ENCODE results near the gene MTR. TPM values are rescaled to one million over a fixed set of nuclear protein-coding genes. Genes with fewer than 3 reads are reported as not detected.

Gene MTR
- total RNA-seq, 1 experiment from 2014 or later, result 26.3 TPM

DNA sequence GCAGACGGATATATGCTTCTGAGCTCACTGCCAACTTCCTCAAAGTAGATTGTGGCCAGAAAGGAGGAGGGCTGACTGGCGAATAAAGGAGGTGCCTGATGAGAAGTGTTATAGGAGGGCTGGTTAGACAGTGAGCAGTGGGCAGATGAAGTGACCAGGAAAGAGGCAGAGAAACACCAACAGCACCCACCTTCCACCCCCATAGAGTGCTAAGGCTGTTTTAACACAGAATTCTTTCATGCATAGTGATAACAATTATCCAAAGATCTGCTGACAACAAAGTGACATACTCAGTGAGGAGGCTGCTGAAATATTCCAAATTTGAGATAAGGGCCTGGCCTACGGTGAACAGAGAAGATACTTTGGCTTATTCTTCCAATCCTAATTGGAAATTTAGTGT is 21.2 kb upstream of the MTR start:
- POLR2A ChIA-PET, result no interaction called here
- Mint-ChIP-seq H3K36me3 (ENCODE audit: insufficient read depth, unreplicated experiment) (no peaks in the 10 kb centered on the region), H3K27me3 (ENCODE audit: insufficient read depth, unreplicated experiment) (peaks cover 17% of the 10 kb centered on the region), H3K4me1 (ENCODE audit: low read depth, unreplicated experiment) (no peaks in the 10 kb centered on the region), H3K27ac (ENCODE audit: unreplicated experiment) (no peak overlapping the region), H3K9me3 (ENCODE audit: unreplicated experiment) (peaks cover 17% of the 10 kb centered on the region), H3K4me3 (ENCODE audit: unreplicated experiment) (no peak overlapping the region)
- Histone ChIP-seq H3K27me3 (replicated peaks; ENCODE audit: control insufficient read depth, insufficient read depth, low read length) (no peaks in the 10 kb centered on the region), H3K4me3 (ENCODE audit: low read depth, low read length) (no peak overlapping the region), H3K9me3 (peaks cover under 1% of the 10 kb centered on the region), H3K4me1 (no peaks in the 10 kb centered on the region), H3K36me3 (ENCODE audit: control insufficient read depth, insufficient read depth, low read length) (no peaks in the 10 kb centered on the region)
- CTCF ChIA-PET, result no interaction called here
- intact Hi-C loops (cut with micrococcal nuclease; ENCODE audit: unreplicated experiment), result loop anchor here (2.0 kb wide), 1 partner anchor 15 kb away; no protein-coding TSS in a partner anchor
- TF ChIP-seq, protein P1, sequence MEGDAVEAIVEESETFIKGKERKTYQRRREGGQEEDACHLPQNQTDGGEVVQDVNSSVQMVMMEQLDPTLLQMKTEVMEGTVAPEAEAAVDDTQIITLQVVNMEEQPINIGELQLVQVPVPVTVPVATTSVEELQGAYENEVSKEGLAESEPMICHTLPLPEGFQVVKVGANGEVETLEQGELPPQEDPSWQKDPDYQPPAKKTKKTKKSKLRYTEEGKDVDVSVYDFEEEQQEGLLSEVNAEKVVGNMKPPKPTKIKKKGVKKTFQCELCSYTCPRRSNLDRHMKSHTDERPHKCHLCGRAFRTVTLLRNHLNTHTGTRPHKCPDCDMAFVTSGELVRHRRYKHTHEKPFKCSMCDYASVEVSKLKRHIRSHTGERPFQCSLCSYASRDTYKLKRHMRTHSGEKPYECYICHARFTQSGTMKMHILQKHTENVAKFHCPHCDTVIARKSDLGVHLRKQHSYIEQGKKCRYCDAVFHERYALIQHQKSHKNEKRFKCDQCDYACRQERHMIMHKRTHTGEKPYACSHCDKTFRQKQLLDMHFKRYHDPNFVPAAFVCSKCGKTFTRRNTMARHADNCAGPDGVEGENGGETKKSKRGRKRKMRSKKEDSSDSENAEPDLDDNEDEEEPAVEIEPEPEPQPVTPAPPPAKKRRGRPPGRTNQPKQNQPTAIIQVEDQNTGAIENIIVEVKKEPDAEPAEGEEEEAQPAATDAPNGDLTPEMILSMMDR (IDR thresholded peaks at IDR 0.05; ENCODE audit: insufficient read depth in 1 of 2, low read depth in 1 of 2, low read length in 1 of 2, severe bottlenecking in 1 of 2, unreplicated experiment in 1 of 2), result no peak
- no peak for DNase-seq
- no TSS peak for BruUV-seq (replicated peaks)

DNA sequence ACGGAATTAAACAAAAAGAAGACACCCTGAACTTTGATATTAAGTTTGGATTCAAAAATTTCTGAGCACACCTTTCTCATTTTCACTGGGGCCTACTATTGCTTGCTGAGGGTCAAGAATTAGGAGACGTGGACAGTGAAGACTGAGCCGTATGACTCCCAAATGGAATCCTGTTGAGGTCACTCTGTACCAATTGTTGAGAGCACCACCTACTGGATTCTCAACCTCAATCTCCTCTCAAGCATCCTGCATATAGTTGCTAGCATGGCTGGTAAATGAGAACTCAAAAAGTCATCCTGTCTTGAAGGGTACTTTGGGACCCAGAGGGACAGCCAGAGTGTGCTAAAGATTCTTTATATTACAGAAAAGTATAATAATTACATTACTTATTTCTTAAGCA is 20.2 kb upstream of the MTR start:
- H3K4me1 Mint-ChIP-seq (ENCODE audit: low read depth, unreplicated experiment), result no peaks in the 10 kb centered on the region
- H3K27me3 Mint-ChIP-seq (ENCODE audit: insufficient read depth, unreplicated experiment), result peaks cover 17% of the 10 kb centered on the region
- no peak overlapping the region for H3K27ac Mint-ChIP-seq (ENCODE audit: unreplicated experiment)
- ChIA-PET CTCF (interaction anchor here (0.7 kb wide), 2 partner anchors 376 to 643 kb away, joined by 3 to 4 read pairs; no protein-coding TSS in a partner anchor), POLR2A (no interaction called here)
- intact Hi-C loops (cut with micrococcal nuclease; ENCODE audit: unreplicated experiment), result loop anchor here (1.0 to 5.0 kb wide), 3 partner anchors 16 to 673 kb away; no protein-coding TSS in a partner anchor
- DNase-seq, result peak in 1 of 2 experiments; percentile 23
- H3K4me3 Mint-ChIP-seq (ENCODE audit: unreplicated experiment), result no peak overlapping the region
- Histone ChIP-seq H3K4me3 (ENCODE audit: low read depth, low read length) (no peak overlapping the region), H3K9me3 (peaks cover 8% of the 10 kb centered on the region), H3K4me1 (no peaks in the 10 kb centered on the region), H3K27me3 (replicated peaks; ENCODE audit: control insufficient read depth, insufficient read depth, low read length) (no peaks in the 10 kb centered on the region), H3K36me3 (ENCODE audit: control insufficient read depth, insufficient read depth, low read length) (no peaks in the 10 kb centered on the region)
- H3K36me3 Mint-ChIP-seq (ENCODE audit: insufficient read depth, unreplicated experiment), result no peaks in the 10 kb centered on the region
- no TSS peak for BruUV-seq (replicated peaks)
- peaks cover 27% of the 10 kb centered on the region for H3K9me3 Mint-ChIP-seq (ENCODE audit: unreplicated experiment)
- TF ChIP-seq, protein P1 (IDR thresholded peaks at IDR 0.05; ENCODE audit: insufficient read depth in 1 of 2, low read depth in 1 of 2, low read length in 1 of 2, severe bottlenecking in 1 of 2, unreplicated experiment in 1 of 2), result peak; percentile 44 to 53

DNA sequence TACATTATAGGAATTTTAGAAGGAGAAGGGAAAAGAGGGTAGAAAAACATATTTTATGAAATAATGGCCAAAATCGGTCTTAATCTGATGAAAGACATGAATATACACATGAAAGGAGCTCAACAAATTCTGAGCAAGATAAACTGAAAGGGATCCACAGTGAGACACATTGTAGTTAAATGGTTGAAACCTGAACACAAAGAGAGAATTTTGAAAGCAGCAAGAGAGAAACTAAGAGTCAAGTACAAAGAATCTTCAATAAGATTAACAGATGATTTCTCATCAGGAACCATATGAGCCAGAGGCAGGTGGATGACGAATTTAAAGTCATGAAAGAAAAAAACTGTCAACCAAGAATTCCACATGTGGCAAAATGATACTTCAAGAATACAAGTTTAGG is 15.8 kb upstream of the MTR start:
- H3K9me3 ChIP-seq, result peaks cover 8% of the 10 kb centered on the region
- TF ChIP-seq, protein P1 (IDR thresholded peaks at IDR 0.05; ENCODE audit: insufficient read depth in 1 of 2, low read depth in 1 of 2, low read length in 1 of 2, severe bottlenecking in 1 of 2, unreplicated experiment in 1 of 2), result no peak
- POLR2A ChIA-PET, result no interaction called here
- no peak overlapping the region for H3K4me3 ChIP-seq (ENCODE audit: low read depth, low read length)
- no peaks in the 10 kb centered on the region for H3K4me1 Mint-ChIP-seq (ENCODE audit: low read depth, unreplicated experiment)
- H3K27me3 Mint-ChIP-seq (ENCODE audit: insufficient read depth, unreplicated experiment), result peaks cover 20% of the 10 kb centered on the region
- BruUV-seq (replicated peaks), result no TSS peak
- intact Hi-C loops (cut with micrococcal nuclease; ENCODE audit: unreplicated experiment), result loop anchor here (5.0 kb wide), 1 partner anchor 677 kb away; no protein-coding TSS in a partner anchor
- no peak overlapping the region for H3K27ac Mint-ChIP-seq (ENCODE audit: unreplicated experiment)
- H3K4me1 ChIP-seq, result no peaks in the 10 kb centered on the region
- H3K27me3 ChIP-seq (replicated peaks; ENCODE audit: control insufficient read depth, insufficient read depth, low read length), result no peaks in the 10 kb centered on the region
- no peak overlapping the region for H3K4me3 Mint-ChIP-seq (ENCODE audit: unreplicated experiment)
- no peaks in the 10 kb centered on the region for H3K36me3 Mint-ChIP-seq (ENCODE audit: insufficient read depth, unreplicated experiment)
- H3K36me3 ChIP-seq (ENCODE audit: control insufficient read depth, insufficient read depth, low read length), result no peaks in the 10 kb centered on the region
- CTCF ChIA-PET, result no interaction called here
- no peak for DNase-seq
- H3K9me3 Mint-ChIP-seq (ENCODE audit: unreplicated experiment), result peaks cover 37% of the 10 kb centered on the region

Data from Caco-2 (cell line).